K562 (cell line): ENCODE measurements around the gene MEX3C. TPM values are rescaled to one million over a fixed set of nuclear protein-coding genes. Genes with fewer than 3 reads are reported as not detected.

Source experiments
- CBFB ChIP-seq: sonication (generic); formaldehyde crosslinking; IDR thresholded peaks from 2 replicates; pipeline ENCODE4 v1.4.0; 2020; ENCODE audit warnings: mild to moderate bottlenecking, missing genetic modification reagents
- DDX20 ChIP-seq: fragments of 450-650 bp; IDR thresholded peaks from 2 replicates; pipeline ENCODE4 v1.6.1; 2016; ENCODE audit warnings: missing genetic modification characterization, low read depth, mild to moderate bottlenecking, missing compliant biosample characterization, moderate library complexity
- ERF ChIP-seq: fragments of 450-650 bp; formaldehyde crosslinking; IDR thresholded peaks from 2 replicates; pipeline ENCODE4 v1.4.0; 2020; ENCODE audit warnings: mild to moderate bottlenecking, mixed read lengths
- GTF2E2 ChIP-seq: fragments of 200-800 bp; sonication (Bioruptor generic); IDR thresholded peaks from 2 replicates; pipeline ENCODE4 v1.6.1; 2016; ENCODE audit warnings: missing genetic modification characterization, missing compliant biosample characterization
- HDAC2 ChIP-seq: fragments of 450-650 bp; IDR thresholded peaks from 2 replicates; pipeline ENCODE4 v1.6.1; 2016; ENCODE audit warnings: mild to moderate bottlenecking
- MED1 ChIP-seq: sonication (generic); formaldehyde crosslinking; IDR thresholded peaks from 2 replicates; pipeline ENCODE4 v1.8.1; 2023; ENCODE audit warnings: missing genetic modification reagents, borderline replicate concordance
- RFX1 ChIP-seq: fragments of 450-650 bp; IDR thresholded peaks from 2 replicates; pipeline ENCODE4 v1.6.1; 2016; ENCODE audit warnings: mild to moderate bottlenecking, moderate library complexity
- SIRT6 ChIP-seq: IDR thresholded peaks from one replicate; pipeline ENCODE4 v1.6.1; 2012; ENCODE audit warnings: low read depth, mild to moderate bottlenecking, control low read depth, inconsistent platforms, low read length, moderate library complexity
- SMARCA4 ChIP-seq: fragments of 450-650 bp; IDR thresholded peaks from 2 replicates; pipeline ENCODE4 v1.6.1; 2016
- SMARCB1 ChIP-seq: IDR thresholded peaks from 2 replicates; pipeline ENCODE4 v1.6.1; 2011; ENCODE audit warnings: improper control_type of control experiment, low read depth; ENCODE audit not compliant: insufficient read length
- TCF7 ChIP-seq: sonication (generic); IDR thresholded peaks from 2 replicates; pipeline ENCODE4 v1.6.1; 2016; ENCODE audit warnings: antibody characterized with exemption, borderline replicate concordance
- ZNF444 ChIP-seq: fragments of 250-450 bp; sonication (Bioruptor Pico); IDR thresholded peaks from 2 replicates; pipeline ENCODE4 v1.4.0; 2020; ENCODE audit warnings: mild to moderate bottlenecking, moderate library complexity
- ZNF551 ChIP-seq: fragments of 250-450 bp; sonication (Bioruptor Pico); IDR thresholded peaks from 2 replicates; pipeline ENCODE4 v1.5.0; 2021; ENCODE audit warnings: mild to moderate bottlenecking, moderate library complexity
- ZNF696 ChIP-seq: fragments of 250-450 bp; sonication (Bioruptor Pico); conservative IDR thresholded peaks from 2 replicates; pipeline ENCODE4 v1.4.0; 2020; ENCODE audit warnings: mild to moderate bottlenecking, moderate library complexity
- polyA plus RNA-seq, 8 experiments: library from polyadenylated mRNA; depleted of rRNA in 4 of 8; stranded (reverse) in 5 of 8; unstranded in 3 of 8; fragments of >200 nt; fragmentation: Nextera tagmentation in 2 of 8; fragmentation: Illumina TruSeq in 1 of 8; extraction: Ambion mirVana in 2 of 8; extraction: Trizol in 1 of 8; gene quantifications; 2 replicates each; pipeline versions ENCODE4 v1.2.1 to v1.2.3, GENCODE V29; 2011 to 2014; ENCODE audit warnings: inconsistent platforms in 1 of 8, missing spikeins in 1 of 8
- total RNA-seq, 7 experiments: library from RNA; depleted of rRNA in 6 of 7; stranded (reverse); fragments of >200 nt in 6 of 7; fragmentation: Illumina TruSeq in 2 of 7; extraction: Trizol in 2 of 7; gene quantifications; 2 replicates each; pipeline versions ENCODE4 v1.2.1 to v1.2.3, GENCODE V29; 2011 to 2021; ENCODE audit warnings: low replicate concordance in 1 of 7
- TF ChIP-seq, protein P1 (sequence below): sonication (generic); formaldehyde crosslinking; IDR thresholded peaks from 2 replicates; pipeline ENCODE4 v1.8.0; 2022; ENCODE audit warnings: mild to moderate bottlenecking, missing genetic modification reagents
- TF ChIP-seq, protein P2 (sequence below): fragments of 450-650 bp; IDR thresholded peaks from 2 replicates; pipeline ENCODE4 v1.6.1; 2016
- TF ChIP-seq, protein P3 (sequence below): fragments of 450-650 bp; IDR thresholded peaks from 2 replicates; pipeline ENCODE4 v1.6.1; 2017; ENCODE audit warnings: mild to moderate bottlenecking, moderate library complexity
- TF ChIP-seq, protein P4 (sequence below): fragments of 250-450 bp; sonication (Bioruptor Pico); IDR thresholded peaks from 2 replicates; pipeline ENCODE4 v1.5.0; 2021; ENCODE audit warnings: mild to moderate bottlenecking, borderline replicate concordance
- TF ChIP-seq, protein P5 (sequence below): fragments of 450-650 bp; IDR thresholded peaks from 2 replicates; pipeline ENCODE4 v1.6.1; 2018; ENCODE audit not compliant: partially characterized antibody

MEX3C gene
- total and polyA plus RNA-seq, 9 of the 15 experiments (the other 6 are each of a cell fraction or from before 2014, with no cell fraction given): 2.4 to 14.2 (median 10.6) TPM

DNA sequence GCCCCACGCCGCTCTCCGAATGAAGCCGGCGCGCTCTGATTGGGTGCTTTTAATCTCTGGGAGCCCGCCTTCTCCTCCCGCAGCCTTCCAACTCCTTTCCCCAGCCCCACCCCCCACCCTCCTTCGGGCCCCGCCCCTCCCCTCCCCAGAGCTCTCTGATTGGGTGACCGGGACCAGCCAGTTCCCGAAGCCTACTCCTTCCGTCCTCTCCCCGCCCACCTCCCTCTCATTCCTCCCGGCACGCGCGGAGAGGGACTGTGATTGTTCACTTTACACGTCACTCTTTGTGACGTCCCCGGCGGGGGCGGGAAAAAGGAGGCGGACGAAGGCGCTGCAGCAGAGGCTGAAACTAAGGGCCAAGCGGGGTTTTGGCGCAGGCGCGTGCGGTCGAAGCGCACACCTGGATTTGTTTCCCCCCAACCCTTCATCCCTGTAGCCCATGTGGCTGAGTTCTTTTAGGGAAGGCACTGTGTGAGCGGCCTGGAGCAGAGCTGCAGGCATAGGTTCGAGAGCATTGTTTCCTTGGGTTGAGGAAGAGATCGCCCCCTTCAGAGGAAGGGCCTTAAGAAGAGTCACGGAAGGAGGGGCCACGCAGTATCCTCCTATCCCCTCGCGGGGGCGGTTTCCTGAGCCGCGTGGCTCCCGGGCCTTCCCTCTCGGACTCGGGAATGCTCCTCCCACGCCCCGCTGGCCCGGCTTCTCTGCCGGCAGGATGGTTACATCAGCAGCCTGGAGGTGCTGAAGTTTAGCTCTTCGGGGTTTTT lies at the start of gene MEX3C (continued):
- TF ChIP-seq, protein P1, sequence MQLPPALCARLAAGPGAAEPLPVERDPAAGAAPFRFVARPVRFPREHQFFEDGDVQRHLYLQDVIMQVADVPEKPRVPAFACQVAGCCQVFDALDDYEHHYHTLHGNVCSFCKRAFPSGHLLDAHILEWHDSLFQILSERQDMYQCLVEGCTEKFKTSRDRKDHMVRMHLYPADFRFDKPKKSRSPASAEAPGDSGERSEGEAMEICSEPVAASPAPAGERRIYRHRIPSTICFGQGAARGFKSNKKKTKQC (CRISPR knock-in tag): no peak
- TF ChIP-seq SMARCB1: no peak
- no peak for TF ChIP-seq CBFB (CRISPR knock-in tag)
- TF ChIP-seq, protein P2, sequence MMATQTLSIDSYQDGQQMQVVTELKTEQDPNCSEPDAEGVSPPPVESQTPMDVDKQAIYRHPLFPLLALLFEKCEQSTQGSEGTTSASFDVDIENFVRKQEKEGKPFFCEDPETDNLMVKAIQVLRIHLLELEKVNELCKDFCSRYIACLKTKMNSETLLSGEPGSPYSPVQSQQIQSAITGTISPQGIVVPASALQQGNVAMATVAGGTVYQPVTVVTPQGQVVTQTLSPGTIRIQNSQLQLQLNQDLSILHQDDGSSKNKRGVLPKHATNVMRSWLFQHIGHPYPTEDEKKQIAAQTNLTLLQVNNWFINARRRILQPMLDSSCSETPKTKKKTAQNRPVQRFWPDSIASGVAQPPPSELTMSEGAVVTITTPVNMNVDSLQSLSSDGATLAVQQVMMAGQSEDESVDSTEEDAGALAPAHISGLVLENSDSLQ: peak; percentile 99
- TF ChIP-seq ERF (CRISPR knock-in tag): no peak
- TF ChIP-seq, protein P3, sequence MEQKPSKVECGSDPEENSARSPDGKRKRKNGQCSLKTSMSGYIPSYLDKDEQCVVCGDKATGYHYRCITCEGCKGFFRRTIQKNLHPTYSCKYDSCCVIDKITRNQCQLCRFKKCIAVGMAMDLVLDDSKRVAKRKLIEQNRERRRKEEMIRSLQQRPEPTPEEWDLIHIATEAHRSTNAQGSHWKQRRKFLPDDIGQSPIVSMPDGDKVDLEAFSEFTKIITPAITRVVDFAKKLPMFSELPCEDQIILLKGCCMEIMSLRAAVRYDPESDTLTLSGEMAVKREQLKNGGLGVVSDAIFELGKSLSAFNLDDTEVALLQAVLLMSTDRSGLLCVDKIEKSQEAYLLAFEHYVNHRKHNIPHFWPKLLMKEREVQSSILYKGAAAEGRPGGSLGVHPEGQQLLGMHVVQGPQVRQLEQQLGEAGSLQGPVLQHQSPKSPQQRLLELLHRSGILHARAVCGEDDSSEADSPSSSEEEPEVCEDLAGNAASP: no peak
- TF ChIP-seq ZNF696 (CRISPR knock-in tag): no peak
- TF ChIP-seq, protein P4, sequence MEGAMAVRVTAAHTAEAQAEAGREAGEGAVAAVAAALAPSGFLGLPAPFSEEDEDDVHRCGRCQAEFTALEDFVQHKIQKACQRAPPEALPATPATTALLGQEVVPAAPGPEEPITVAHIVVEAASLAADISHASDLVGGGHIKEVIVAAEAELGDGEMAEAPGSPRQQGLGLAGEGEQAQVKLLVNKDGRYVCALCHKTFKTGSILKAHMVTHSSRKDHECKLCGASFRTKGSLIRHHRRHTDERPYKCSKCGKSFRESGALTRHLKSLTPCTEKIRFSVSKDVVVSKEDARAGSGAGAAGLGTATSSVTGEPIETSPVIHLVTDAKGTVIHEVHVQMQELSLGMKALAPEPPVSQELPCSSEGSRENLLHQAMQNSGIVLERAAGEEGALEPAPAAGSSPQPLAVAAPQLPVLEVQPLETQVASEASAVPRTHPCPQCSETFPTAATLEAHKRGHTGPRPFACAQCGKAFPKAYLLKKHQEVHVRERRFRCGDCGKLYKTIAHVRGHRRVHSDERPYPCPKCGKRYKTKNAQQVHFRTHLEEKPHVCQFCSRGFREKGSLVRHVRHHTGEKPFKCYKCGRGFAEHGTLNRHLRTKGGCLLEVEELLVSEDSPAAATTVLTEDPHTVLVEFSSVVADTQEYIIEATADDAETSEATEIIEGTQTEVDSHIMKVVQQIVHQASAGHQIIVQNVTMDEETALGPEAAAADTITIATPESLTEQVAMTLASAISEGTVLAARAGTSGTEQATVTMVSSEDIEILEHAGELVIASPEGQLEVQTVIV: no peak
- TF ChIP-seq ZNF551 (CRISPR knock-in tag): no peak
- TF ChIP-seq TCF7: no peak
- TF ChIP-seq DDX20 (tag): no peak
- TF ChIP-seq ZNF444 (CRISPR knock-in tag): no peak
- TF ChIP-seq SIRT6: no peak
- TF ChIP-seq, protein P5, sequence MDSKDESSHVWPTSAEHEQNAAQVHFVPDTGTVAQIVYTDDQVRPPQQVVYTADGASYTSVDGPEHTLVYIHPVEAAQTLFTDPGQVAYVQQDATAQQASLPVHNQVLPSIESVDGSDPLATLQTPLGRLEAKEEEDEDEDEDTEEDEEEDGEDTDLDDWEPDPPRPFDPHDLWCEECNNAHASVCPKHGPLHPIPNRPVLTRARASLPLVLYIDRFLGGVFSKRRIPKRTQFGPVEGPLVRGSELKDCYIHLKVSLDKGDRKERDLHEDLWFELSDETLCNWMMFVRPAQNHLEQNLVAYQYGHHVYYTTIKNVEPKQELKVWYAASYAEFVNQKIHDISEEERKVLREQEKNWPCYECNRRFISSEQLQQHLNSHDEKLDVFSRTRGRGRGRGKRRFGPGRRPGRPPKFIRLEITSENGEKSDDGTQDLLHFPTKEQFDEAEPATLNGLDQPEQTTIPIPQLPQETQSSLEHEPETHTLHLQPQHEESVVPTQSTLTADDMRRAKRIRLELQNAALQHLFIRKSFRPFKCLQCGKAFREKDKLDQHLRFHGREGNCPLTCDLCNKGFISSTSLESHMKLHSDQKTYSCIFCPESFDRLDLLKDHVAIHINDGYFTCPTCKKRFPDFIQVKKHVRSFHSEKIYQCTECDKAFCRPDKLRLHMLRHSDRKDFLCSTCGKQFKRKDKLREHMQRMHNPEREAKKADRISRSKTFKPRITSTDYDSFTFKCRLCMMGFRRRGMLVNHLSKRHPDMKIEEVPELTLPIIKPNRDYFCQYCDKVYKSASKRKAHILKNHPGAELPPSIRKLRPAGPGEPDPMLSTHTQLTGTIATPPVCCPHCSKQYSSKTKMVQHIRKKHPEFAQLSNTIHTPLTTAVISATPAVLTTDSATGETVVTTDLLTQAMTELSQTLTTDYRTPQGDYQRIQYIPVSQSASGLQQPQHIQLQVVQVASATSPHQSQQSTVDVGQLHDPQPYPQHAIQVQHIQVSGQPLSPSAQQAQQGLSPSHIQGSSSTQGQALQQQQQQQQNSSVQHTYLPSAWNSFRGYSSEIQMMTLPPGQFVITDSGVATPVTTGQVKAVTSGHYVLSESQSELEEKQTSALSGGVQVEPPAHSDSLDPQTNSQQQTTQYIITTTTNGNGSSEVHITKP: peak; percentile 89
- TF ChIP-seq RFX1: no peak
- no peak for TF ChIP-seq MED1
- TF ChIP-seq SMARCA4: 0 out of 2 replicates have a peak, but pooled peaks have one; percentile 54
- no peak; the same call in 1 of the 2 replicates for TF ChIP-seq HDAC2
- TF ChIP-seq GTF2E2 (tag): peak; percentile 24; the same call in 1 of the 2 replicates
